DMS153 (cell line): ENCODE results near the gene LIMK1.
"Not testable (repeated sequence)": the region's sequence is repeated elsewhere in the genome, so short reads cannot be mapped to it uniquely, and the experiment has no call there.

ENCODE experiments used
- DNase-seq: peaks from one replicate; lab custom pipeline; 2025; lab: John Stamatoyannopoulos, UW

LIMK1 gene

GRCh38 chr7:74126220-74126880 is 42.7 kb downstream of the LIMK1 start:
- no peak for DNase-seq

DNA sequence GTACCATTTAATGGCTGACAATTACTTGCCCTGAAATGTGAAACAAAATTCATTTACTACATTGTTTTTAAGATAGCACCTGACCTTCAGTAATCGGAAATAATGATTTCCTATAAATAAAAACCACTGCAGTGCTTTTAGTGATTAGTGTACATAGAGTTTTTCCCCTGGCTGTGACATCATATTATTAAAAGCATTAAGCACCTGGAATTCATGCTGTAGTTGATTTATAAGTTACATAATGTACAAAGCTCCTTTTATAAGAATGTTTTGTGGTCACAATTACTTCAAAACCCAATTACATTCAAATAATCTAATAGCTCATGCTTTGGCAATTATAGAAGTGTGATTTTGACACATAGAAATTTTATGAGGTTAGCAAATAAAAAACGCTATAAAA is 46.3 kb downstream of the LIMK1 start:
- DNase-seq = no peak

- DNase-seq = no peak
Observed at GRCh38 chr7:74130518-74130917, 46.9 kb downstream of the LIMK1 start.

GRCh38 chr7:74134117-74134620 is 50.6 kb downstream of the LIMK1 start:
- DNase-seq = no peak

DNA sequence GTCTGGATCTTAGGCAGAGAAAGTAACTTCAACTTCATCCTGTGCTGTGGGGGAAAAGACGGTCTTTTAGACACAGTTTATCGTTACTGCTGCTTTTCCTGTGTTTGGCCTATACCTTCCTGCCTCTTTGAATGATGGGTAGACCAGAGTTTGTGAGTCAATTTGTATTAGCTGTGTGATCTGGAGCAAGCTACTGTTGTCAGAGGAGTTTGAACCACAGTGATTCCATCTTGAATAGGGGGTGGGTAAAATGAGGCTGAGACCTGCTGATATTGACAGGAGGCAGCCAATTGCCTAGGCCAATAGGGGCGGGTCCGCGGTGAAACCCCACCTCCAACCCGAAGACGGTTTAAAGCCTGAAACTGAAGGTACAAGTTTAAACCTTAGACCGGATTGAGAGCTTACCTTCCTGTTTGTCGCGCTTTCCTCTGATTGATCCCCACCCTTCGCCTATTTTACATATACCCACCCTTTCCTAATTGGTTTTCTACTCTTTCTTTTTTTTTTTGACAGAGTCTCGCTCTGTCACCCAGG is 54.8 kb downstream of the LIMK1 start:
- no peak for DNase-seq

- DNase-seq = no peak
Observed at GRCh38 chr7:74138945-74139843, 55.6 kb downstream of the LIMK1 start.

- DNase-seq = no peak
Observed at GRCh38 chr7:74141705-74142104, 58.1 kb downstream of the LIMK1 start.

DNA sequence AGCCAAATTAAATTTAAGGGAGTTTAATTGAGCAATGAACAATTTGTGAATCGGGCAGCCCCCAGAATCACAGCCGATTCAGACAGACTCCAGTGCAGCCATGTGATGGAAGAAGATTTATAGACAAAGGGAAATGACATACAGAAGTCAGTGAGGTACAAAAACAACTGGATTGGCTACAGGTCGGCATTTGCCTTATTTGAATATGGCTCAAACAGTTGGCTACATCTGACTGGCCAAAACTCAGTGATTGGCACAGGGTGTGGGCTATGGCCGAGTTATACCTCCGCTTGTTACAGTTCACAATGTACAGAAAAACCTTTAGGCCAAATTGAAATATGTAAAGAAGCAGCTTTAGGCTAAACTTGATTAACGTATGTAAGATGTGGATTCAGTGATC is 59.8 kb downstream of the LIMK1 start:
- no peak for DNase-seq

GRCh38 chr7:74148491-74148890 is 64.9 kb downstream of the LIMK1 start:
- no peak for DNase-seq

DNA sequence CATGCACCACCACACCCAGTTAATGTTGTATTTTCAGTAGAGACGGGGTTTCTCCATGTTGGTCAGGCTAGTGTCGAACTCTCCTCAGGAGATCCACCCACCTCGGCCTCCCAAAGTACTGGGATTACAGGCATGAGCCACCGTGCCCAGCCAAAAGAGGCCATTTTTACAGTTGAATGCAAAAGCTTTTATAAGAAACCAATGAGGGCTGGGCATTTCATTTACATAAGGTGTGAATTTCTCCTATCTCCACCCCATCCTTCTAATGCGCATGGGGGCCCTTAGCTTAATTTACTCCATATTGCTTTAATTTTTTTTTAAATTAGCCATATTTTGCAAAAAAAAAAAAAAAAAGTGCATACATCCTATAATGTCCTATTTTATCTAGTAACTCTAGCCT is 65.5 kb downstream of the LIMK1 start:
- no peak for DNase-seq

GRCh38 chr7:74149603-74150002 is 66.0 kb downstream of the LIMK1 start:
- no peak for DNase-seq

DNA sequence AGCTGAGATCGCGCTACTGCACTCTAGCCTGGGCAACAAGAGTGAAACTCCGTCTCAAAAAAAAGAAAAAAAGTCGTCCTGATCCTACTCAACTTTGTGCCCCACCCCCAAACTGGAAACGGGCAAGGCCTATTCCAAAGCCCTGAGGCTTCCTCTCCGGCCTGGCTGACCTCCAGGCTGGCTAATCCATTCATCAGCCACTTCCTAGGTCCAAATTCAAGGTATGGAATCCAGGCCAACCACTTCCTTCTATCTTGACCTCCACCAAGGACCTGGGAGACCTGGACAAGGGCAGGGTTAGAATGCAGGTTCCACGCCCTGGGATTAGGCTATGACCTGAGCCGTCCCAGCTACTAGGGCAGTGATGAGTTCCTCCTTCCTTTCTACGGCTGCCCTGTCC is 70.1 kb downstream of the LIMK1 start:
- no peak for DNase-seq

DNA sequence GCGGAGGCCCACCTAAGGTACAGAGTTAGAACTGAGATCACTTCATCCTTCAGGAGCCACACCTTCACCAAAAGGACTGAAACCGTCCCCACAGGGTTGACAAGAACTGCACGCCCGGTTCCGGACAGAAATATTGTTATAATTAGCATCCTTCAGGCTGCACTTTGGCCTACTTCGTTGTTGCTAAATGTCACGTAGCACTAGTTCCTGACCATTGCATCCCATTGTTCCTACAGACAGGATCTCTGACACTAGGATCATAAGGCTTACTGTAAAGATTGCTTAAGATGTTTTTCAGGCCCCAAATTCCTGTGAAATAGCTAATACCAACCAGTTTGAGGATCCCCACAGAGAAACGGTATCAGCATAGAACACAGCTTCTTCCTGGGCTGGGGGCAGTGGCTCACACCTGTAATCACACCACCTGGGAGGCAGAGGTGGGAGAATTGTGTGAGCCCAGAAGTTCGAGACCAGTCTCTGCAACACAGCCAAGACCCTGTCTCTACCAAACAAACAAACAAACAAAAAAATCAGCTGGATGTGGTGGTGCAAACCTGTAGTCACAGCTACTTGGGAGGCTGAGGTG is 72.3 kb downstream of the LIMK1 start:
- no peak for DNase-seq

DNA sequence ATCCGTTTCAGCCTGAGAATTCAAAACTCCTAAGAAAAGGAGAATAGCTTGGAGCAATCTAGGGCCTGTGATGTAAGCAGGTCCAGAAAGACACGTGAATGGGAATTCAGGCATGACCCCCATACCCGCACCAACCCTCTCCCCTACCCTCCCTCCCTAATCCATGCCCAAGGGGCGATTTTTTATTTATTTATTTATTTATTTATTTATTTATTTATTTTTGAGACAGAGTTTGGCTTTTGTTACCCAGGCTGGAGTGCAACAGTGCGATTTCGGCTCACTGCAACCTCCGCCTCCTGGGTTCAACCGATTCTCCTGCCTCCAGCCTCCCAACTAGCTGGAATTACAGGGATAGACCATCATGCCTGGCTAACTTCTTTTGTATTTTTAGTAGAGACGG is 74.0 kb downstream of the LIMK1 start:
- no peak for DNase-seq

DNA sequence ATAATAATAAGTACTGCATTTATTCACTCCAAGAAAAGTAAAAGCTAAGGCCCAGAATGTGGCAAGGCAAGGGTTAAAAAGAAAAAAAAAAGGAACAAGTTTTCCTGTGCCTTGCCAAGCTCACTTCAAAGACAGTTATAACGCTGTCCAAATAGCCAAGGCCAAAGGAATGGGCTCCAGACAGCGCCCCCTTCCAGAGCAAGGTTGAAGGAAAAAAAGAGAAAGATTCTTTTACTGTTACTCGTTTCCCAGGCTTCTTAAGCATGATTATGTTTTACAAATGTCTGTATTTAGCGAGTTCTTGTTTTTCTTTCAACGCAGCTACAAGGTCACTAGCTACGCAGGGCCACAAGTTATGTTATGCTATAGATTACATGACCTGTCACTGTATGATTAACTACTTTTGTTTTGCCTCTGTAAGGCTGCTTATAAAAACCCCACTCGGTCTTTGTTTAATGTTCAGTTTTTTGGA is 81.4 kb downstream of the LIMK1 start:
- no peak for DNase-seq

GRCh38 chr7:74165867-74166593 is 82.4 kb downstream of the LIMK1 start:
- no peak for DNase-seq

- not testable (repeated sequence) for DNase-seq
Observed at GRCh38 chr7:74167324-74167723, 83.7 kb downstream of the LIMK1 start.
